HepG2 (cell line): Measurements from ENCODE around the gene C19orf85. TPM values are rescaled to one million over a fixed set of nuclear protein-coding genes. Genes with fewer than 3 reads are reported as not detected.

Experiments
- BRF2 ChIP-seq: sonication (generic); formaldehyde crosslinking; IDR thresholded peaks from 2 replicates; pipeline ENCODE4 v1.8.1; 2022; ENCODE audit warnings: mild to moderate bottlenecking, missing genetic modification reagents
- GRHL1 ChIP-seq: sonication (generic); formaldehyde crosslinking; conservative IDR thresholded peaks from 2 replicates; pipeline ENCODE4 v1.8.0; 2022; ENCODE audit warnings: missing genetic modification reagents
- JUND ChIP-seq: sonication (generic); formaldehyde crosslinking; IDR thresholded peaks from 2 replicates; pipeline ENCODE4 v1.8.0; 2022; ENCODE audit warnings: mild to moderate bottlenecking, missing genetic modification reagents
- MNT ChIP-seq: fragments of 450-650 bp; IDR thresholded peaks from 2 replicates; pipeline ENCODE4 v1.6.1; 2016
- MXD4 ChIP-seq: IDR thresholded peaks from 2 replicates; pipeline ENCODE4 v1.6.1; 2016; ENCODE audit warnings: mild to moderate bottlenecking, missing biosample characterization, missing genetic modification reagents
- NFE2 ChIP-seq: sonication (generic); formaldehyde crosslinking; IDR thresholded peaks from 2 replicates; pipeline ENCODE4 v1.4.0; 2020; ENCODE audit warnings: missing genetic modification reagents
- PAF1 ChIP-seq: IDR thresholded peaks from 2 replicates; pipeline ENCODE4 v1.6.1; 2016; ENCODE audit warnings: missing genetic modification reagents, missing compliant biosample characterization
- PBX2 ChIP-seq: IDR thresholded peaks from 2 replicates; pipeline ENCODE4 v1.6.1; 2016; ENCODE audit warnings: control low read depth
- PLRG1 ChIP-seq: fragments of 450-650 bp; conservative IDR thresholded peaks from 2 replicates; pipeline ENCODE4 v1.6.1; 2016
- STAG1 ChIP-seq: sonication (generic); formaldehyde crosslinking; IDR thresholded peaks from 2 replicates; pipeline ENCODE4 v1.4.0; 2020; ENCODE audit warnings: missing genetic modification reagents
- ZBTB25 ChIP-seq: IDR thresholded peaks from 2 replicates; pipeline ENCODE4 v1.6.1; 2018; ENCODE audit warnings: missing genetic modification reagents
- ZBTB4 ChIP-seq: sonication (generic); formaldehyde crosslinking; IDR thresholded peaks from 2 replicates; pipeline ENCODE4 v1.4.0; 2020; ENCODE audit warnings: missing genetic modification reagents, mild to moderate bottlenecking, borderline replicate concordance
- ZBTB7A ChIP-seq: sonication (generic); formaldehyde crosslinking; IDR thresholded peaks from 2 replicates; pipeline ENCODE4 v1.8.0; 2022; ENCODE audit warnings: mild to moderate bottlenecking, missing genetic modification reagents
- ZNF180 ChIP-seq: sonication (generic); formaldehyde crosslinking; IDR thresholded peaks from 2 replicates; pipeline ENCODE4 v1.4.0; 2020; ENCODE audit warnings: low read depth, missing genetic modification reagents, borderline replicate concordance
- ZNF567 ChIP-seq: sonication (generic); formaldehyde crosslinking; IDR thresholded peaks from 2 replicates; pipeline ENCODE4 v1.8.1; 2023; ENCODE audit warnings: mild to moderate bottlenecking, missing genetic modification reagents, borderline replicate concordance
- ZNF580 ChIP-seq: IDR thresholded peaks from 2 replicates; pipeline ENCODE4 v1.6.1; 2016; ENCODE audit warnings: low read depth, borderline replicate concordance
- ZNF619 ChIP-seq: sonication (generic); formaldehyde crosslinking; IDR thresholded peaks from 2 replicates; pipeline ENCODE4 v1.4.0; 2020; ENCODE audit warnings: mild to moderate bottlenecking, missing genetic modification reagents
- polyA plus RNA-seq, 8 experiments: library from polyadenylated mRNA; depleted of rRNA in 3 of 8; stranded (reverse) in 7 of 8; unstranded in 1 of 8; fragments of >200 nt; fragmentation: Illumina TruSeq in 4 of 8; extraction: Trizol in 4 of 8; gene quantifications; 2 replicates each; pipeline versions ENCODE4 v1.2.1 to v1.2.3, GENCODE V29; 2011 to 2016; ENCODE audit warnings: low read depth in 4 of 8, missing spikeins in 1 of 8, mixed read lengths in 1 of 8; ENCODE audit not compliant: insufficient read depth in 1 of 8
- total RNA-seq, 5 experiments: library from RNA; depleted of rRNA; stranded (reverse); fragments of >200 nt; fragmentation: Illumina TruSeq; extraction: Trizol; gene quantifications; 2 replicates each; pipeline ENCODE4 v1.2.3, GENCODE V29; 2016; ENCODE audit warnings: low read depth in 1 of 5

C19orf85 gene
- total and polyA plus RNA-seq, 2 of the 13 experiments (the other 11 are each of a cell fraction or from before 2014, with no cell fraction given), result not detected

- TF ChIP-seq ZBTB4 (CRISPR knock-in tag), result peak; percentile 57; the same call in 1 of the 2 replicates
- TF ChIP-seq ZNF567 (CRISPR knock-in tag), result peak; percentile 84
- TF ChIP-seq GRHL1 (CRISPR knock-in tag), result no peak
- TF ChIP-seq MXD4, result no peak
- TF ChIP-seq NFE2 (CRISPR knock-in tag), result no peak
- TF ChIP-seq BRF2 (CRISPR knock-in tag), result no peak
- no peak for TF ChIP-seq JUND (CRISPR knock-in tag)
- no peak for TF ChIP-seq PAF1
- TF ChIP-seq ZBTB7A (CRISPR knock-in tag), result no peak
- TF ChIP-seq PBX2 (CRISPR knock-in tag), result peak; percentile 94
- TF ChIP-seq ZNF580 (CRISPR knock-in tag), result peak; percentile 78; the same call in 1 of the 2 replicates
- TF ChIP-seq ZNF619 (CRISPR knock-in tag), result peak; percentile 42; the same call in 1 of the 2 replicates
- no peak for TF ChIP-seq PLRG1
- TF ChIP-seq STAG1 (CRISPR knock-in tag), result no peak
- TF ChIP-seq ZNF180 (CRISPR knock-in tag), result no peak
- TF ChIP-seq ZBTB25 (CRISPR knock-in tag), result 0 out of 2 replicates have a peak, but pooled peaks have one; percentile 42
- peak; percentile 89 for TF ChIP-seq MNT
These were observed 3.1 kb downstream of the C19orf85 start, which contains the start of gene ISOC2 (continued) for GRCh38 chr19:55461259-55461973.
